Nephron progenitor cell (in vitro differentiated cells): ENCODE results near the gene NADSYN1.
A peak's percentile ranks its signal among the peaks of the same experiment; 100 is the strongest.
"Not testable (repeated sequence)": the region's sequence is repeated elsewhere in the genome, so short reads cannot be mapped to it uniquely, and the experiment has no call there.

Experiments used
- DNase-seq: peaks from one replicate; pipeline ENCODE4 v3.0.0; 2021
- H3K27ac Mint-ChIP-seq: 2 replicates; pipeline ENCODE4 v1.8.0; 2021; ENCODE audit warnings: mild to moderate bottlenecking, moderate library complexity, mixed read lengths
- H3K27me3 Mint-ChIP-seq: 2 replicates; pipeline ENCODE4 v1.8.0; 2021; ENCODE audit warnings: mild to moderate bottlenecking, low read depth, mixed read lengths; ENCODE audit not compliant: poor library complexity
- H3K36me3 Mint-ChIP-seq: 2 replicates; pipeline ENCODE4 v1.8.0; 2021; ENCODE audit warnings: low read depth, mixed read lengths
- H3K4me1 Mint-ChIP-seq: 2 replicates; pipeline ENCODE4 v1.8.0; 2021; ENCODE audit warnings: mixed read lengths
- H3K4me3 Mint-ChIP-seq: 2 replicates; pipeline ENCODE4 v1.8.0; 2021; ENCODE audit warnings: mild to moderate bottlenecking, moderate library complexity, mixed read lengths
- H3K9me3 Mint-ChIP-seq: 2 replicates; pipeline ENCODE4 v1.8.0; 2021; ENCODE audit warnings: mild to moderate bottlenecking, moderate library complexity, mixed read lengths
- TF ChIP-seq, protein P1 (sequence below): fragments of 200-600 bp; sonication (generic); IDR thresholded peaks from 2 replicates; pipeline ENCODE4 v1.5.0; 2021; ENCODE audit warnings: antibody characterized with exemption

The NADSYN1 gene

DNA sequence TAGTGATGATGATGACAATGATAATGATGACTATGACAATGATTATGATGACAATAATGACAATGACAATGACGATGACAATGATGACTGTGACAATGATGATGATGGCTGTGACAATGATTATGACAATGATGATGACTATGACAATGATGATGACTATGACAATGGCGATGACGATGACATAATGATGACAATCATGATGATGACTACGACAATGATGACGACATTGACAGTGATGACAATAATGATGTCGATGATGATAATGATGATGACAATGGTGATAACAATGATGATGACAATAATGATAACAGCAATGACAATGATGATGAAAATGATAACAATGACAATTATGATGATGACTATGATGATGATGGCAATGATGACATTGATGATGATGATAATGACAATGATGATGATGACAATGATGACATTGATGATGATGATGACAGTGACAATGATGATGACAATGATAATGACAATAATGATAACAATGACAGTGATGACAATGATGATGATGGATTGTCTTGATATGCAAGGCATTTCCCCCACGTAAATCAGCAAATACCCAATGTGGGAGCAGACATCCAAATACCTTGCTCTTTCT, 42.5 kb upstream of the NADSYN1 start:
- Mint-ChIP-seq H3K36me3 (no peaks in the 10 kb centered on the region), H3K4me3 (no peak overlapping the region), H3K27me3 (peaks cover 21% of the 10 kb centered on the region), H3K27ac (no peak overlapping the region), H3K4me1 (no peaks in the 10 kb centered on the region), H3K9me3 (no peaks in the 10 kb centered on the region)
- no peak for DNase-seq
- TF ChIP-seq, protein P1, sequence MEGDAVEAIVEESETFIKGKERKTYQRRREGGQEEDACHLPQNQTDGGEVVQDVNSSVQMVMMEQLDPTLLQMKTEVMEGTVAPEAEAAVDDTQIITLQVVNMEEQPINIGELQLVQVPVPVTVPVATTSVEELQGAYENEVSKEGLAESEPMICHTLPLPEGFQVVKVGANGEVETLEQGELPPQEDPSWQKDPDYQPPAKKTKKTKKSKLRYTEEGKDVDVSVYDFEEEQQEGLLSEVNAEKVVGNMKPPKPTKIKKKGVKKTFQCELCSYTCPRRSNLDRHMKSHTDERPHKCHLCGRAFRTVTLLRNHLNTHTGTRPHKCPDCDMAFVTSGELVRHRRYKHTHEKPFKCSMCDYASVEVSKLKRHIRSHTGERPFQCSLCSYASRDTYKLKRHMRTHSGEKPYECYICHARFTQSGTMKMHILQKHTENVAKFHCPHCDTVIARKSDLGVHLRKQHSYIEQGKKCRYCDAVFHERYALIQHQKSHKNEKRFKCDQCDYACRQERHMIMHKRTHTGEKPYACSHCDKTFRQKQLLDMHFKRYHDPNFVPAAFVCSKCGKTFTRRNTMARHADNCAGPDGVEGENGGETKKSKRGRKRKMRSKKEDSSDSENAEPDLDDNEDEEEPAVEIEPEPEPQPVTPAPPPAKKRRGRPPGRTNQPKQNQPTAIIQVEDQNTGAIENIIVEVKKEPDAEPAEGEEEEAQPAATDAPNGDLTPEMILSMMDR: no peak

DNA sequence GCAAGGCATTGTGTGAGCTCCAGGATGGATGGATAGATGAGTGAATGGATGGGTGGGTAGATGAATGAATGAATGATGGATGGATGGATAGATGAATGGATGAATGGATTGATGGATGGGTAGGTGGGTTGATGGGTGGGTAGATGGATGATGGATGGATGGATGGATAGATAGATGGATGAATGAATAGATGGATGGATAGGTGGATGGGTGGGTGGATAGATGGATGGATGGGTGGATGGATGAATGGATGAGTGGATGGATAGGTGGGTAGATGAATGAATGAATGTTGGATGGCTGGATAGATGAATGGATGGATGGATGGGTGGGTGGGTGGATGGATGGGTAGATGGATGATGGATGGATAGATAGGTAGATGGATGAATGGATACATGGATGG, 38.4 kb upstream of the NADSYN1 start:
- Mint-ChIP-seq H3K27me3 (peaks cover 25% of the 10 kb centered on the region), H3K27ac (no peak overlapping the region), H3K36me3 (no peaks in the 10 kb centered on the region), H3K4me3 (no peak overlapping the region), H3K9me3 (no peaks in the 10 kb centered on the region), H3K4me1 (no peaks in the 10 kb centered on the region)
- TF ChIP-seq, protein P1: no peak
- no peak for DNase-seq

DNA sequence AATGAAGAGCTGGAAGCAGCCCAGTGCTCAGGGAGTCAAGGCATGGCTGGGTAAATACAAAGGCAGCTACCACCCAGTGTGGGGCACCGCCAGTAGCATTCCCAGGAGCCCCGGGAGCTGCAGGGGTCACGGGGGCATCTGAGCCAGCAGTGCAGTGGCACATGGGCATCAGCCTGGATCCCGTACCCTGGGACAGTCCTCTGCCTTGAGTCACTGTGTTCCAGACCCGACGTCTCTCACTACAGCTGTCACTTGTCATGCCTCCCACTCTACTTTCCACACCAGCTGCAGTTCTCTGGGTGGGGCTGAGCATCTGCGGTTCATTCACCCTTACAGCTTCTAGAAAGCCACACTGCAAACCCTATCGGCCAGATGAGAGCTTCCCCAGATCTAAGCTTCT, 34.4 kb upstream of the NADSYN1 start:
- Mint-ChIP-seq H3K4me1 (no peaks in the 10 kb centered on the region), H3K9me3 (no peaks in the 10 kb centered on the region), H3K27me3 (peaks cover 18% of the 10 kb centered on the region), H3K4me3 (no peak overlapping the region), H3K27ac (no peak overlapping the region), H3K36me3 (no peaks in the 10 kb centered on the region)
- TF ChIP-seq, protein P1: no peak
- no peak for DNase-seq

DNA sequence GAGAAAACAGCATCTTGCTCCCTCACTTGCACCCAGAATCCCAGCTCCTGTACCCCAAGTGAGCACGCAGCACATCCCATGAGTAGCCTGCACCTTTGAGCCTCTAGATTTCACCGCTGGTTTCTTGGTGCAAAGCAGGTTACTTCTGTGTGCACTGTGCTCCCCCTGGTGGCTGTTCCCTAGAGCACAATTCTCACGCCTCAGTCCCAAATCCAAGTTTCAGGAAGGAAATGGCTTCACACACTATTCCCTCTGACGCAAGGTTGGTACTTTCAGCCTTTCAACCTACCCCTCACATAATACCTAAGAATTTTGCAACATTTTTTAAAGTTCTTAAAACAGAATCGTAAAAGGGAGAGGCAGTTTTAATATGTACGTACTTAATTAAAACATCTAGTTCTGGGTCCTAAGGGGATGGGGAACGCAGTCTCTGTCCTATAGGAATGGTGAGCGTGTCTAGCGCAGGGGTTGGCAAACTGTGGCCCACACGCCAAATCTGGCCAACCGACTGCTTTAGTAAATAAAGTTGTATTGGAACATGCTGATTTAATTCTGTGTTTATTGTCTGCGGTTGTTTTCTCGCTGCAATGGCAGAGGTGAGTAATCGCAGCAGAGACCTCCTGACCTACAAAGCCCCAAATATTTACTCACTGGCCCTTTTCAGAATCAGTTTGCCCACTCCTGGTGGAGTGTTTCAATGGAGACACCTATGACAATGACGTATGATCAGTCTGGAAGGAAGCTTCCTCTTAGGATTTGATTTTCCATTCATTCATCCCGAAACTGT, 32.4 kb upstream of the NADSYN1 start:
- H3K36me3 Mint-ChIP-seq: no peaks in the 10 kb centered on the region
- H3K4me1 Mint-ChIP-seq: no peaks in the 10 kb centered on the region
- TF ChIP-seq, protein P1: peak; percentile 60
- no peak overlapping the region for H3K27ac Mint-ChIP-seq
- no peak overlapping the region for H3K4me3 Mint-ChIP-seq
- H3K9me3 Mint-ChIP-seq: no peaks in the 10 kb centered on the region
- H3K27me3 Mint-ChIP-seq: peaks cover 15% of the 10 kb centered on the region
- peak; percentile 57 for DNase-seq

DNA sequence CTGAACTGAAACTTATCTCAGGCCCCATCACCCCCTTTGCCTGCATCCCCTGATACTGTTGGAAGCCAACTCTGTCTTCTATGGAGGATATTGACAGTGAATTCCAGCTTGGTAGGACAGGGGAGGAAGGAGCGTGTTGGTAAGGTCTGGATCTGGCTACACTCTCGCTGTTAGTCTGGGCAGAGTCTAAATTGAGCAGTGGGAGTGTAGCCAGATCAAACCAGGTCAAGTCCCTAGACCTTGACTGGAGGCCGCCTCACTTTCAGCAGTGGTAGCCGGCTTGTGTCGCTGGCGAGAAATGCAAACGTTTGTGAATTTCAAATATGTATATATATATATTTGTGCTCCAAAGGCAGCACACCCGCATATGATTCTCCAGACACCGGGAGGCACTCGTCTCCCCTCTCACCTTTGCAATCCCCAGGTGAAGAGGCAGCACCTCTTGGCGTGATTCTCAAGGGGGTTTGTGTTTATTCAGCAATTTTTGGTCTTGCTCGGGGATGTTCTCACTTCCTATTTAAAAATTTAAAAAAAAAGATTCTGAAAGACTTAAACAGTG, 31.5 kb upstream of the NADSYN1 start:
- no peak for DNase-seq
- peaks cover 16% of the 10 kb centered on the region for H3K27me3 Mint-ChIP-seq
- no peaks in the 10 kb centered on the region for H3K9me3 Mint-ChIP-seq
- no peaks in the 10 kb centered on the region for H3K36me3 Mint-ChIP-seq
- H3K4me3 Mint-ChIP-seq: no peak overlapping the region
- no peak overlapping the region for H3K27ac Mint-ChIP-seq
- H3K4me1 Mint-ChIP-seq: no peaks in the 10 kb centered on the region
- TF ChIP-seq, protein P1: no peak

DNA sequence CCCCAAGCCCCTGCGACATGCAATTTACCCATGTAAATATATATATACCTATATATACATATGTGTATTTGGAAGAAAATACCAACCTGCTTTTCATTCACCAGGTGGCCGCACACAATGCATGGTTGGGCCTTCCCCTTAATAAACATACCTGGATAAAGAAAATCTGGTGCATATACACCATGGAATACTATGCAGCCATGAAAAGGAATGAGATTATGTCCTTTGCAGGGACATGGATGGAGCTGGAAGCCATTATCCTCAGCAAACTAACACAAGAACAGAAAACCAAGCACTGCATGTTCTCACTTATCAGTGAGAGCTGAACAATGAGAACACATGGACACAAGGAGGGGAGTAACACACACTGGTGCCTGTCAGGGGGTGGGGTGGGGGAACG, 30.7 kb upstream of the NADSYN1 start:
- DNase-seq, H3K4me1 Mint-ChIP-seq, H3K9me3 Mint-ChIP-seq, H3K4me3 Mint-ChIP-seq, H3K36me3 Mint-ChIP-seq: not testable (repeated sequence)
- peaks cover 16% of the 10 kb centered on the region for H3K27me3 Mint-ChIP-seq
- H3K27ac Mint-ChIP-seq: peak overlapping the region; percentile 85
